ENCODE results near the gene ZP2. TPM values are rescaled to one million over a fixed set of nuclear protein-coding genes. Genes with fewer than 3 reads are reported as not detected.
"Not testable (repeated sequence)": the region's sequence is repeated elsewhere in the genome, so short reads cannot be mapped to it uniquely, and the experiment has no call there.

The ZP2 gene
- 0.08 TPM for polyA plus RNA-seq (ENCODE audit: insufficient read length)
- long read RNA-seq, donor 1: 0 reads
- long read RNA-seq, donor 2: 0 reads
- long read RNA-seq, donor 3: 0 reads
- long read RNA-seq, donor 4: 0 reads
- long read RNA-seq, donor 5: 0 reads
- long read RNA-seq, donor 6: 0 reads
- long read RNA-seq, donor 7: 0 reads
- long read RNA-seq, donor 8: 0 reads

DNA sequence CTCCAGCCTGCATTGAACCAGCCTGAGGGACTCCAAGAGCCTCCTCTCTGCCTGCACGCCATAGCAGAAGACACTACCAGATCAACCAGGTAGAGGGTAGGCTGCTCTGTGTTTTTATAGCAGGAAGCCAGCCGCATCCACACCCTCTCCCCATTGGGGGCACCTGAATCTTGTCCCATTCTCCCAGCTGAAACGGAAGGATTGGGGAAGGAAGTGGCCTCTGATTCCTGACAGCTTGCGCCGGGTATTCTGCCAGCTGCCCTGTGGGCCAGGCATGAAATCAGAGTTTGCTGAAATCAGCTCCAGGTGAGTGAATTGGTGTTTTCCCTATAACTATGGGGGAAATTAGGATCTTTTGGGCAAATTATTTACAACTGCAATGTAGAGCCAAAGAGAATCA lies at the start of gene ZP2:
ZP2 (minus strand) TSS at position 89 of the 400 bp plus-strand sequence; CDS start at position 62, 27 bp downstream.
- no peak for DNase-seq

- DNase-seq: no peak
Observed at GRCh38 chr16:21257284-21257683, 45.9 kb upstream of the ZP2 start.

- DNase-seq: no peak
Observed at GRCh38 chr16:21256636-21257035, 45.3 kb upstream of the ZP2 start.

DNA sequence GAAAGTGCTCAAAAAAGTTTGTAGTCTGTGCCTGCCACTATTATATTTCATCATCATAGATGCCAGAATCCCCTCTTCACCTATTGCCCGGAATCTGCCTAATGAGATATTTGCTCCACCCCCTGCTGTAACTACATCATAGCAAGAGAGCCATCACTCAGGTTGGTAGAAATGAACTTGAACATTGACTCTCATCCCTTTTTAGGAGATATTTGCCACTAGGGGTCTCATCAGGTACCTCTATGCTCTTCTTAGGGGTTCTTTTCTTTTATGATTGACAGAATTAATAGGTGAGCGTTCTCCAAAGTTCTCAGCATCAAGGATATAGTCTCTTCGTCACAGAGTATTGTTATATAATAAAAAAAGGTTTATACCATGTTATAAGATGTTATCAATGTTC lies 42.1 kb upstream of the ZP2 start:
- no peak for DNase-seq

GRCh38 chr16:21250072-21250923 lies 38.9 kb upstream of the ZP2 start:
- DNase-seq: no peak

- DNase-seq: not testable (repeated sequence)
Observed at GRCh38 chr16:21248179-21248578, 36.8 kb upstream of the ZP2 start.

GRCh38 chr16:21244518-21245215 lies 33.3 kb upstream of the ZP2 start:
- no peak for DNase-seq

GRCh38 chr16:21242756-21243155 lies 31.4 kb upstream of the ZP2 start:
- DNase-seq: no peak

DNA sequence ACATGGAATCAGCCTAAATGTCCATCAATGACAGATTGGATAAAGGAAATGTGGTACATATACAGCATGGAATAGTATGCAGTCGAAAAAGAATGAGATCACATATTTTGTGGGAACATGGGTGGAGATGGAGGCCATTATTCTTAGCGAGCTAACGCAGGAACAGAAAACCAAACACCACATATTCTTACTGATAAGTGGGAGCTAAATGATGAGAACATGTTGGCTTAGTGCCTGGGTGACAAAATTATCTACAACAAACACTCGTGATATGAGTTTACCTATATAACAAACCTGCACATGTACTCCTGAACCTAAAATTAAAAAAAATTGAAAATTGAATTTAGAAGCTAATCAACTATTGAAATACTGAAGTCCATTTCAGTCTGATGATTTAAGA lies 28.3 kb upstream of the ZP2 start:
- DNase-seq: no peak

DNA sequence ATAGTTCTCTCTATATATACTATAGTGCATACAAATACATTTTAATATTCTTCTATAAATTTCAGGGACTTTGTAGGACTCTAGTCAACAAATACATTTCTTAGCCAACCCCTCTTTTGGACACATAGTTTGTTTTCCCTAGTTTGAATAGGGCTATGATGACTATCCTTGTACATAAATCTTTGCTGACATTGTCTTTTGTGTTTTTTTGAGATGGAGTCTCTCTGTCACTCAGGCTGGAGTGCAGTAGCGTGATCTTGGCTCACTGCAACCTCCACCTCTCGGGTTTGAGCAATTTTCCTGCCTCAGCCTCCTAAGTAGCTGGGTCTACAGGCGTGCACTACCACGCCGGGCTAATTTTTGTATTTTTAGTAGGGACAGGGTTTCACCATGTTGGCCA lies 25.5 kb upstream of the ZP2 start:
- no peak for DNase-seq

DNA sequence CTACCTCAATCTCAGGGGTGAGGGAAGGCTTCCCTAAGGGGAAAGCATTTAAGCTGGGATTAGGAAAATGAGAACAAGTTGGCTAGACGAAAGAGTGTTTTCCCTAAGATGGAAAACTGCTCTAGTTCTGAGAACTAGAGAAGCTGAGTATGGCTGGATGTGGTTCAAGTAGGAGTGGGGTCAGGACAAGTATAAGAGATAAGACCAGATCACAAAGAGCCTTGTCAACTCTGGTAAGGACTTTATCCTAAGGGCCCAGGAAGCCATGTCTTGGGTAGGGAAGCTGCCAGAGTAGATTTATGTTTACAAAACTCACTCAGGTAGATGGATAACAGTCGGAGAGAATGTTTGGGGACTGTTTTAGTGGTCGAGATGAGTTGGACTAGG lies 23.8 kb upstream of the ZP2 start:
- no peak for DNase-seq

DNA sequence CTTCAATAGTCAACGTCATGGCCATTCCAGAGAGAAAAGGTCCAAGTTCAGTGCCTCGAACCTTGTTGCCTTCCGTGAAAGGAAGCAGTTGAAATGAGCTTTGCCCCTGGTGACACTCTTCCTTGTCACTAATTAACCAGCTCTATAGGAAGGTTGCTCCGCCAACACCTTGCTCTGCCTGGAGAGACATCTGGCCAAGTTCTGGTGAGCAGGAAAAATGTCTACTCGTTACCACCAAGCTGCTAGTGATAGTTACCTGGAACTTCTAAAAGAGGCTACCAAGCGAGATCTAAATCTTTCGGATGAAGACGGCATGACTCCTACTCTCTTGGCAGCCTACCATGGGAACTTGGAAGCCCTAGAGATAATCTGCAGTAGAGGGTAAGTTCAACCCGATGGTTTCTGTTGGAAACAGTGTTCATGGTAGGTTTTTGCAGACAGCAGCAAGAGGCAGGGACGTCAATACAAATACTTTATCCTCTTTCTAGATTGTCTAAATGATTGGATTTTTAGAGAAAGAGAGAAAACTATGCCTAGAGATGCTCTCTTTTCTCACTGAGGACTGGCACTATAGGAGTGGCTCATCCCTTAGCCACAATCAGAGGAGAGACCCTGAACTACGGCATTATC lies 22.3 kb upstream of the ZP2 start, which contains the start of gene ANKS4B:
ANKS4B (plus strand) TSS at position 179 of the 630 bp plus-strand sequence; CDS start at position 218, 39 bp downstream.
- no peak for DNase-seq

DNA sequence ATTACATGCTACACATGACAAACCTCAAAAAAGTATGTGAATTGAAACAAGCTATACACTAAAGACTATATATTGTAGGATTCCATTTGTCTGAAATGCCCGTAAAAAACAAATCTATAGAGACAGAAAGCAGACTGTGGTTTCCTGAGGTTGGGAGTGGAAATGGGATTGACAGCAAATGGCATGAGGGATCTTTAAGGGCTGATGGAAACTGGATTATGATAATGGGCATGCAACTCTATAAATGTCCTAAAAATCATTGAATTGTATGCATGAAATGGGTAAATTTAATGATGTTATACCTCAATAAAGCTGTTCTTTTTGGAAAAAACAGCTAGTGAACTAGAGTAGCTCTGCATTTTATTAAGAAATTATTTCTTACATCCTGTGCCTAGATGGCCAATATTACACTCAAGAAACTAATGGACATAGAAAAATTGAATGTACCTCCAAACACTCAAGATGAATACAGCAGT lies 21.7 kb upstream of the ZP2 start:
- no peak for DNase-seq

DNA sequence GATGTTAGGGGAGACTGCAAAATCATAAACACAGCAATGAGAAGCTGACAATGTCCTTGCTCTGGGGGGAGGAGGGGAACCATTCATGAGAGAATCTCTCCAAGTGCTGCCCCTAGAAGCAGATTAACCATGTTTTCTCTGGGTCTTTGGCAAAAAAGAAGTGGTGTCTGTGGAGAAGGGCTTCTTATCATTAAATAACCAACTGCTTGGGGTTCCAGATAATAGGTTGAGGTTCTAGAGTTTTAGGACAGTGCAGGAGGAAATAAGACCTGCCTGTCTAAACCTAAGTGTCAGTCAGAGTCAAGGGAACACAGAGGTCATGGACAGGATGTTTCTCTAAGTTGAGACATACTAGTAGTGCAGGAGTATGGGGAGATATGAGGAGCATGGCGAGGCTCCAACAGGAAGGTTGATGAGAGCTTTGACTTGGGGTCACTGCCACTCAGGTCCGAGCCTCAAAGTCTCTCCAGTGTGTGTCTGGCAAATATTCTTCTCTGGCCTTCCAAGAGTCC lies 17.0 kb upstream of the ZP2 start:
- DNase-seq: no peak

DNA sequence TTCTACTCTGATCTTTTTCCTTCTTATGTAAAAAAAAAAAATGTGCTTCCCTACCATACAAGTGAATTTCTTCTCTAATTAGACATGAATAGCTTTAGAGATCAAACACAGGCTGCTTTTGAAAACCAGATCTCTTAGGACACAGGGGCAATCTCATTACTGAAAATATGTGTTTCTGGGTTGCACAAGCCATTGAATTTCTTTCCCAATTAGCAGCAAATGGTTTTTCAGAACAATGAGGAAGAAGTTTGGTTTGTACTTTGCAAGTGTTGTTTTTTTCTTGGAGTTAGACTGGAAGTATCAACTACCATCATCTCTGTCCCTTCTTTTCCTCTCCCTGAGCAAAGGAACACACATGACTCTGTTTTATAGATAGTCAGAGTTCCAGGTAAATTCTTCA lies 16.5 kb upstream of the ZP2 start:
- no peak for DNase-seq

DNA sequence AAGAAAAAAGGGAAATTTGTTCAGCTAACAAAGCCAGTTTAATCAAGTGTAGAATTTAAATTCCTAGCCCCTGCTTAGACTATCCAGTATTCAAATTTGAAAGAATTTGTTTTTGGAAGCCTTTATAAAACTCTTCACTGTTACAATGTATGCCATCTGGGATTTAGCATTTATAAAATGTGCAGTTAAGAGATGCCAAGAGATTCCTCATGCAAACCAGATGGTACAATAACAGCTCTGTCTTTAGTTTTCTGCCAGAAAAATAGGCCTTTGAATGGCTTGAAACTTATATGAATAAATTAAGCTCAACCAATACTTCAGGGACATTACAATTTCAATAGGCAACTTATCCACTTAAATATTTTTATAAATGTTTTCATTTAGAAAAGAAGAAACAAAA lies 15.4 kb upstream of the ZP2 start:
- DNase-seq: no peak

- DNase-seq: no peak
Observed at GRCh38 chr16:21224800-21225199, 13.4 kb upstream of the ZP2 start.

- no peak for DNase-seq
Observed at GRCh38 chr16:21223787-21224186, 12.4 kb upstream of the ZP2 start.

GRCh38 chr16:21222495-21223337 lies 11.3 kb upstream of the ZP2 start:
- DNase-seq: no peak

GRCh38 chr16:21219551-21219950 lies 8.2 kb upstream of the ZP2 start:
- DNase-seq: no peak

DNA sequence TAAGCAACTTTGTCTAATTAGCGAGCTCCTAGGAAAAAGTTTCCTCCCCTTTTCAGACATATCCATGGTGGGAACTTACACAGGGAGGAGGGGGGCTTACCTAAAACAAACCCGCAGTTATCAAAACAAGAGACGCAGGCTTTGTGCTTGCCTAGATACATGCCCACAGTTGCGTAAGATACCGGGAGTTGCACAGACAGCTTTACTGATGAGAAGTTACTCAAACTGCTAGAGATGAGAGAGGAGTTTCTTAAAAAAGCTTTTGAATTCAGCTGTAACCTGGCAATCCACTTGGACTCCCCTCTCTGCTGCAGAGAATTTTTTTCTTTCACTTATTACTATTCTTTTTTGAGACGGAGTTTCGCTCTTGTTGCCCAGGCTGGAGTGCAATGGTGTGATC lies 6.8 kb upstream of the ZP2 start:
- DNase-seq: no peak
